KG1 (cell line): Measurements from ENCODE around the gene ARPP21.
"Not testable (repeated sequence)": the region's sequence is repeated elsewhere in the genome, so short reads cannot be mapped to it uniquely, and the experiment has no call there.

ENCODE experiments used
- DNase-seq: peaks from one replicate; lab custom pipeline; 2025; lab: John Stamatoyannopoulos, UW

ARPP21 gene

GRCh38 chr3:35639254-35640186 lies at the start of gene ARPP21:
ARPP21 (plus strand) TSS chr3:35639525; CDS start chr3:35681752, 42,227 bp downstream.
- DNase-seq: no peak

- DNase-seq: no peak
Measured at GRCh38 chr3:35592589-35593295, 46.6 kb upstream of the ARPP21 start.

- no peak for DNase-seq
Measured at GRCh38 chr3:35594739-35595138, 44.6 kb upstream of the ARPP21 start.

GRCh38 chr3:35596335-35596995 lies 42.9 kb upstream of the ARPP21 start:
- no peak for DNase-seq

- no peak for DNase-seq
Measured at GRCh38 chr3:35597490-35597889, 41.8 kb upstream of the ARPP21 start.

GRCh38 chr3:35598804-35599203 lies 40.5 kb upstream of the ARPP21 start:
- DNase-seq: no peak

- no peak for DNase-seq
Measured at GRCh38 chr3:35601959-35602358, 37.4 kb upstream of the ARPP21 start.

DNA sequence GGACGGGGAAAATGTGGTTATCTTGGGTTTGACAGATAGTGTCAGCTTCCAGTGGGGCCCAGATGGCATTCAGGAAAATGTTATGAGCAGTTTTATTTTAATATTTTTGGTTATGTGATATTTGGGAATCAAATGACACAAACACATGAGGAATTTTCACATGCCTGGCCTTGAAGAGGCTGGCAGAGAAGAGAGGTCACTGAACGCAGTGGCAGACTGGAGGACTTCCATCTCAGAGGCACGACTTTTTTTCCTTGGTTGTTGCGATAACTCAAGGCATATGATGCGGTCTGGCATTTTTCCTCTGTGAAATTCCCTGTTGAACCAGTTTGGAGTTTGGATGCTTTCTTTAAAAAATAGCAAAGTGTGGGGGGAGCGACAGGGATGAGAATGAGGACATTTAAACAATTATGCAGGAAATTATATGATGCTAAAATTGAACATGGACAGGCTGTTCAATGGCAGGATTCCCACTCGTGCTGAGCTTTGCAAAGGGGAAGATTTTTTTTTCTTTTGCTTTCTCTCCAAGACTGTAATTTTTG lies 36.9 kb upstream of the ARPP21 start:
- DNase-seq: no peak

DNA sequence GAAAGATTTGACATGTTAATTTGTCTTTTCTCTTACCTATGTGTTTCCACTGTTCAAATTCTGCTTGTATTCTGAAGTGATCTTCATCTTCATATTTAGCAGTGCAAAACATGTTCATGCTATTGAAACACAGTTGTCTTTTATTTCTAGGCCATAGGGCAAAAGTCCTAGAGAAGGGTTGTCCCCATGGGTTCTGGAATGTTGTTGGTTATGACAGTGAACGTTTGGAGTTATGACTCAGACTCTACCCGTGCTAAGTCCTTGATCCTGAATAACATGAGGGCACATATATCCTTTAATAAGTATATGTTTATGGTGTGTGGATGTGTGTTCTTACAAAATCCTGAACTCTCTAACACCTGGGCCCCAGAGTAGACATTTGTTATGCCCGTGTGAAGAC lies 23.0 kb upstream of the ARPP21 start:
- no peak for DNase-seq

DNA sequence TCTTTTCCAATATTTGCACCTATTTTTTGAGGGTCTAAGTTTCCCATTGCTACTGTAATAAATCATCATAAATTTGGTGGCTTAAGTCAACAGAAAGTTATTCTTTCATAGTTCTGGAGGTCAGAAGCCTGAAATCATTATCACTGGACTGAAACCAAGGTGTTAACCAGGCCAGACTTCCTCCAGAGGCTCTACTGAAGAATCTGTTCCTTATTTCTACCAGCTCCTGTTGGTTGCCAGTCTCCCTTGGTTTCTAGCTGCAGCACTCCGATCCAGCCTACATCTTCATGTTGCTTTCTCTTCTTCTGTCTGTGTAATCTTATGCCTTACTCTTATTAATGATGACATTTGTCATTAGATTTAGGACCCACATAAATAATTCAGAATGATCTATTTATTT lies 22.0 kb upstream of the ARPP21 start:
- DNase-seq: no peak

- not testable (repeated sequence) for DNase-seq
Measured at GRCh38 chr3:35620238-35620637, 19.1 kb upstream of the ARPP21 start.

- DNase-seq: no peak
Measured at GRCh38 chr3:35624698-35625097, 14.6 kb upstream of the ARPP21 start.

DNA sequence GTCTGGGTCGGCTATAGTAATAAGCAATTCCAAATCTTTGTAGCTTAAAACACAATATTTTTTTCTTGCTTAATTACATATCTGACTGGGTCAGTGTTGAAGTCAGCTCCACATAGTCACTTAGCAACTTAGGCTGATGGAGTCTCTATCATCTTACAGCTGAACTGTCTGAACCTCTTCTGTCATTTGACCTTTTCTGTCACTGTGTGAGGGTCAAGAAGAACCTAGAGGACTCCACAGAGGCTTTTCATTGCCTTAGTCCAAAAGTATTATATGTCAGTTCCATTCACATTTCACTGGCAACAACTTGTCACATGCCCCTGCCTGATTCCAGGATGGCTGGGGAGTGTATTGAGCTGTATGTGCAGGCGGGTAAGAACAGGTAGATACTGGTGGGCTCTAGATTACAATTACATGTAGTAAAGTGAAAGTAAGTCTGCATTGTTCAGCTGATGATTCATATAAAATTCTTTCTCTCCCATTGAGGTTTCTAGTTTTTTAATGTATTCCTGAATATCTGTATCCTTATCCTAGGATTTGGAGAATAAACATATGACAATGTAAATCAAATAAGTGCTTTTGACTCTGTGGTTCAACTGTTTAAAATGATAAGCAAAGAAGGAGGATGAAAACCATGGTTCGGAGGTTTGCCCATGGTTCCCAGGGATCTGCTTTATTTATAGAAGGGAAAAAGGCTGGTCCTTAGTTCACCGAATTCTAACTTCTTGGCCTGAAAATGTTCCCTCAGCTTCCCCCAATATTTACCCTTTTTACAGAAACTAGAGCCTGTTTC lies 5.8 kb upstream of the ARPP21 start:
- DNase-seq: no peak

DNA sequence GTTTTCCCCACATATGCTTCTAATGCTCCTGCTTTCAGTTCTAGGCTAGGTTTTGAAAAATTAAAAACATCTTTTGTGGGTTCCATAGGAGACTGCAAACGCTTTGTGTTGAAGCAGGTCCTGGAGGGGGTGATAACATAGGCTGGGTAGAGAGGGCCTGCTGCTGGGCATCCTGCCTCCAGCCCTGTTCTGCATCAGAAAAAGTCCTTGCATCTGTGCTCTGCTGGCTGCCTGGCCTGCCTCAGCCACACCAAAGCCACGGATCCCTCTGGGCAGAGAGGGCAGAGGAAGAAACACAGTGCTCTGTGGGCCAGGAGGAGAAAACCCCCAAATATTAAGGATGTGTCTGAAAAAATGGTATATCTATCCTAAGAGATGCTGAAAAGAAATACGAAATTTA lies 3.9 kb upstream of the ARPP21 start:
- no peak for DNase-seq

DNA sequence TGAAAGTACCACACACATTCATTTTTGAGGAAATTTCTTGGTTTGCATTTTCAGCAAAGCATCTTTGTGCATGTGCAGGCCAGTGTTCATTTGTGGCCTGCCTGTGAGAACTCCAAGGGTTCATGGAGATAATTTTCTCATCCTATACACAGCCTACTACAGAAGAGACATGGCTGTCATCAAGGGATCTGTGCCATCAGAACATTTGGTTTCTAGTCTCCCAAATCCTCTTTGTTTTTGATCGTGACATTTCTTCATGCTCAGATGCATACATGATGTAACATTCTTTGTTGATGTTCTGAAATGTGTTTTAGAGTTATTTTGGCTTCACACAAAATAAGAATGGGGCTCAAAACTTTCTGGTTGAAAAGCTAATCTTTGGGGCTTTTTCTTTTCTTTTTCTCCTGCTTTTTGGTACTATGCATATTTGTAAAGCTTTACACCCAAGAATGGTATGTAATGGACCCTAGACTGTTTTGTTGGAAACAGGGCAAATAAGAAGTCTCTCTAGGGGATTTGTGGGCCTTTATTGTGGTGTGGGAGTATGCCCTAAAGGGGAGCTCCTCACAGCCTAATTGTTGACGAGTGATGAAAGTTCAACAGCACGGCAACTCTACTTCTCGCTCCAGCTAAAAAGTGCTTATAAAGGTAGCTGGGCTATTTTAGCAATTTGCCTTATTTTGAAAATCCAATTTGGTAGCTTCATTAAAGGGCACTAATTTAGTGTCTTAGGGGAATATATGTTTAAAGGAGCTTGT lies 3.2 kb upstream of the ARPP21 start:
- DNase-seq: no peak

GRCh38 chr3:35638251-35638979 lies 910 bp upstream of the ARPP21 start:
- no peak for DNase-seq

- DNase-seq: no peak
Measured at GRCh38 chr3:35638980-35639253, 408 bp upstream of the ARPP21 start.

GRCh38 chr3:35640190-35641165 lies 1.2 kb downstream of the ARPP21 start:
- no peak for DNase-seq

GRCh38 chr3:35641331-35641730 lies 2.0 kb downstream of the ARPP21 start:
- DNase-seq: no peak
